Panc1 (cell line): ENCODE measurements around the gene TBC1D10A. TPM values are rescaled to one million over a fixed set of nuclear protein-coding genes. Genes with fewer than 3 reads are reported as not detected.
A peak's percentile ranks its signal among the peaks of the same experiment; 100 is the strongest.

Experiments
- ATAC-seq: fragments of 200-7000 bp; cut with Tn5 transposase; 2 replicates; pipeline ENCODE4 v1.9.1; 2020; ENCODE audit warnings: mild to moderate bottlenecking, moderate library complexity
- BruUV-seq: library from RNA; stranded (reverse); fragments of 400-500 nt; replicated peaks from 2 replicates; lab custom pipeline; 2021; lab: Mats Ljungman, UMichigan
- CTCF ChIA-PET: fragments of 300-600 bp; sonication (Branson Sonifier 250); formaldehyde crosslinking; loops from one replicate; lab custom pipeline; 2022; ENCODE audit warnings: antibody characterized with exemption; lab: Charles Lee
- POLR2A ChIA-PET: fragments of 300-600 bp; sonication (Branson Sonifier 250); formaldehyde crosslinking; loops from one replicate; lab custom pipeline; 2022; ENCODE audit warnings: antibody characterized with exemption; lab: Charles Lee
- DNase-seq: peaks from one replicate; pipeline ENCODE4 v3.0.0-alpha.2; 2010; ENCODE audit warnings: low read depth, low spot score
- H3K27ac ChIP-seq: 2 replicates; pipeline ENCODE4 v1.5.1; 2011; ENCODE audit warnings: mild to moderate bottlenecking, low read length, inconsistent platforms
- H3K27me3 ChIP-seq: fragments of 200-500 bp; sonication (Bioruptor generic); 2 replicates; pipeline ENCODE4 v1.6.0; 2014; ENCODE audit warnings: low read length, inconsistent platforms; ENCODE audit not compliant: control insufficient read depth, insufficient read depth
- H3K36me3 ChIP-seq: fragments of 200-500 bp; sonication (Bioruptor generic); 2 replicates; pipeline ENCODE4 v1.5.1; 2014; ENCODE audit warnings: inconsistent platforms, mild to moderate bottlenecking, low read length, moderate library complexity; ENCODE audit not compliant: control insufficient read depth, insufficient read depth
- H3K4me1 ChIP-seq: 2 replicates; pipeline ENCODE4 v1.5.1; 2011; ENCODE audit warnings: inconsistent platforms, mild to moderate bottlenecking, low read length, moderate library complexity; ENCODE audit not compliant: control insufficient read depth, insufficient read depth
- H3K4me3 ChIP-seq, 2 experiments: 2 replicates each; pipeline ENCODE4 v1.5.1; 2011 to 2012; ENCODE audit warnings: low read depth in 2 of 2, low read length in 2 of 2, mild to moderate bottlenecking in 2 of 2, inconsistent platforms in 1 of 2, moderate library complexity in 1 of 2
- H3K9me3 ChIP-seq: fragments of 200-500 bp; sonication (Bioruptor generic); 2 replicates; pipeline ENCODE4 v1.5.1; 2014; ENCODE audit warnings: low read depth, mild to moderate bottlenecking, inconsistent platforms, low read length, moderate library complexity; ENCODE audit not compliant: control insufficient read depth, insufficient read depth
- CTCF ChIP-seq: fragments of 450-650 bp; IDR thresholded peaks from 2 replicates; pipeline ENCODE4 v1.5.1; 2017; ENCODE audit warnings: mild to moderate bottlenecking
- POLR2AphosphoS5 ChIP-seq: IDR thresholded peaks from 2 replicates; pipeline ENCODE4 v1.6.1; 2012; ENCODE audit warnings: mild to moderate bottlenecking, low read depth, low read length, moderate library complexity
- REST ChIP-seq, 2 experiments: IDR thresholded peaks; 2 replicates each; pipeline ENCODE4 v1.6.1; 2011 to 2012; ENCODE audit warnings: low read depth in 2 of 2, control low read depth in 1 of 2, low read length in 1 of 2, mild to moderate bottlenecking in 1 of 2, moderate library complexity in 1 of 2; ENCODE audit not compliant: insufficient read depth in 1 of 2
- SIN3A ChIP-seq: IDR thresholded peaks from 2 replicates; pipeline ENCODE4 v1.6.1; 2012; ENCODE audit warnings: low read depth, mild to moderate bottlenecking, low read length, moderate library complexity, borderline replicate concordance; ENCODE audit not compliant: insufficient read depth
- TCF7L2 ChIP-seq: IDR thresholded peaks from 2 replicates; pipeline ENCODE4 v1.6.1; 2011; ENCODE audit warnings: mild to moderate bottlenecking, low read depth, low read length, inconsistent platforms
- in situ Hi-C: cut with HindIII; loops from 2 replicates; pipeline ENCODE4 v1.10.0; 2016; ENCODE audit warnings: low sequenced_read_pairs, low pct_unique_long_range_greater_than_20kb
- intact Hi-C: fragments of 100-400 bp; cut with micrococcal nuclease; formaldehyde crosslinking; loops from one replicate; pipeline ENCODE4 v1.10.0; 2022; ENCODE audit not compliant: unreplicated experiment
- total RNA-seq: library from RNA; stranded (reverse); gene quantifications from one replicate; pipeline ENCODE4 v1.2.1, GENCODE V29; 2021; ENCODE audit not compliant: unreplicated experiment

The TBC1D10A gene
- total RNA-seq, 1 experiment from 2014 or later = 14.9 TPM

- Histone ChIP-seq H3K27me3 (no peaks in the 10 kb centered on the region), H3K4me3 (peak overlapping the region; percentile 37 to 50), H3K27ac (peak overlapping the region; percentile 95), H3K9me3 (no peaks in the 10 kb centered on the region), H3K4me1 (peaks cover 73% of the 10 kb centered on the region), H3K36me3 (no peaks in the 10 kb centered on the region; the same call in 1 of the 2 replicates)
- ATAC-seq = peak; percentile 18
- BruUV-seq = TSS peak; percentile 96
- in situ Hi-C loops (no loop called here), intact Hi-C loops (loop anchor here (5.0 kb wide), 1 partner anchor 35 kb away; no protein-coding TSS in a partner anchor)
- ChIA-PET CTCF (no interaction called here), POLR2A (interaction anchor here (0.6 to 0.7 kb wide), 2 partner anchors 102 to 172 kb away, joined by 3 to 5 read pairs; no protein-coding TSS in a partner anchor)
- no peak for DNase-seq
- no peak for TF ChIP-seq REST (IDR thresholded peaks at IDR 0.05; ENCODE audit: insufficient read depth in 1 of 2, low read depth in 2 of 2, low read length in 1 of 2)
- no peak; the same call in 1 of the 2 replicates for TF ChIP-seq CTCF
- TF ChIP-seq POLR2AphosphoS5 = no peak
- no peak for TF ChIP-seq SIN3A
- no peak for TF ChIP-seq TCF7L2
Observed at GRCh38 chr22:30246814-30247376, 79.8 kb downstream of the TBC1D10A start.

- H3K4me3 ChIP-seq = peak within 1 kb of the TSS; percentile 37 to 50
- BruUV-seq = TSS peak; percentile 49
- 0 out of 2 replicates have a peak, but pooled peaks have one; percentile 21 for TF ChIP-seq SIN3A
- TF ChIP-seq CTCF = no peak
- TF ChIP-seq REST (IDR thresholded peaks at IDR 0.05; ENCODE audit: insufficient read depth in 1 of 2, low read depth in 2 of 2, low read length in 1 of 2) = no peak
- TF ChIP-seq TCF7L2 = no peak; the same call in 1 of the 2 replicates
- 0 out of 2 replicates have a peak, but pooled peaks have one; percentile 60 for TF ChIP-seq POLR2AphosphoS5
- intact Hi-C loops = loop anchor here (5.0 kb wide), 1 partner anchor 34 kb away; no protein-coding TSS in a partner anchor
- DNase-seq (no peak), ATAC-seq (peak; percentile 10)
- peak within 1 kb of the TSS; percentile 95 for H3K27ac ChIP-seq
- CTCF ChIA-PET = no interaction called here
- no peaks in the 10 kb centered on the region; the same call in 1 of the 2 replicates for H3K36me3 ChIP-seq
- H3K4me1 ChIP-seq = peaks cover 72% of the 10 kb centered on the region
- POLR2A ChIA-PET = interaction anchor here (0.6 to 0.7 kb wide), 3 partner anchors 44 to 171 kb away, joined by 3 to 8 read pairs (median 5); no protein-coding TSS in a partner anchor
- in situ Hi-C loops = no loop called here
- H3K9me3 ChIP-seq = no peaks in the 10 kb centered on the region
- H3K27me3 ChIP-seq = no peaks in the 10 kb centered on the region
Observed at GRCh38 chr22:30245985-30246813, 80.5 kb downstream of the TBC1D10A start, which contains the start of gene LIF. Gene LIF (minus strand): TSS chr22:30246759. CDS start chr22:30246695, 64 bp downstream.
